Osteocyte (in vitro differentiated cells): ENCODE measurements around the gene SLC6A6. TPM values are rescaled to one million over a fixed set of nuclear protein-coding genes. Genes with fewer than 3 reads are reported as not detected.

Source experiments
- DNase-seq: peaks from one replicate; pipeline ENCODE4 v3.0.0; 2021; ENCODE audit warnings: mixed read lengths; ENCODE audit not compliant: unreplicated experiment; ENCODE audit errors: extremely low spot score
- H3K27ac Mint-ChIP-seq: one replicate; pipeline ENCODE4 v1.8.0; 2021; ENCODE audit warnings: mild to moderate bottlenecking, mixed read lengths; ENCODE audit not compliant: unreplicated experiment
- H3K27me3 Mint-ChIP-seq: one replicate; pipeline ENCODE4 v1.8.0; 2021; ENCODE audit warnings: mixed read lengths; ENCODE audit not compliant: unreplicated experiment
- H3K36me3 Mint-ChIP-seq: one replicate; pipeline ENCODE4 v1.8.0; 2021; ENCODE audit warnings: mixed read lengths; ENCODE audit not compliant: unreplicated experiment
- H3K4me1 Mint-ChIP-seq: one replicate; pipeline ENCODE4 v1.8.0; 2021; ENCODE audit warnings: mixed read lengths; ENCODE audit not compliant: unreplicated experiment
- H3K4me3 Mint-ChIP-seq: one replicate; pipeline ENCODE4 v1.8.0; 2021; ENCODE audit warnings: mild to moderate bottlenecking, moderate library complexity, mixed read lengths; ENCODE audit not compliant: unreplicated experiment
- H3K9me3 Mint-ChIP-seq: one replicate; pipeline ENCODE4 v1.8.0; 2021; ENCODE audit warnings: mixed read lengths; ENCODE audit not compliant: unreplicated experiment
- total RNA-seq: library from RNA; stranded (reverse); gene quantifications from 2 replicates; pipeline ENCODE4 v1.2.1, GENCODE V29; 2021
- TF ChIP-seq, protein P1 (sequence below): fragments of 200-600 bp; sonication (generic); IDR thresholded peaks from 2 replicates; pipeline ENCODE4 v1.5.0; 2021; ENCODE audit warnings: antibody characterized with exemption, mild to moderate bottlenecking, moderate library complexity

SLC6A6 gene
- total RNA-seq, 1 donor from 2014 or later, result 41.9 TPM

DNA sequence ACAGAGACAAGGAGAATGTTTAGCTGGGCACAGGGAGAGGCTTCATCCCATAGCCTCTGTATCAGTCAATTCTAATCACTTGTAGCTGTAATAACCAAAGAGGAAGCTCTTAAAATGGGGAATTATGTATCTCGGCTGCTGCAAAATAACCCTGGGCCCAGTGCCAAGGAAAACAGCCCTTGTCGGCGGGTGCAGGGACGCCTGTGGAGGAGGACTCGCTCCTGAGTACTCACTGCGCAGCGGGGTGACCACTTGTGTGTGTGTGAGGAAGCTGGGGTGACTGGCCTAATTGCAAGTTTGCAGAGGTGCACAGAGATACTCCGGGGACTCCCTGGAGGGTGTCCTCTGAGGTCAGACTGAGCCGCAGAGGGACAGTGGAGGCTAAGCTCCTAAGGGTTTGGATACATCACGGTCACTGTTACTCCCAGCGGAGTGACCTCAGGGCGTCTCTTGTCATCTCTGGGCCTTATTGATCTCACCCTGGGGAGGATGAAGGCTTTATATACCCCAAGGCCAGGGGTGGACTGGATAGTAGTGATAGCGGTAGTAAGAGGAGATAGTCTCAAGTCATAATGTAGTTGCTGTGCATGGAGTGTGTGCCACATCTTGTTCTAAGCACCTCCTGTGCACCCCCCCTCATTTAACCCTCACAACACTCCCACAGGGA, 37.2 kb downstream of the SLC6A6 start:
- H3K27me3 Mint-ChIP-seq, result no peaks in the 10 kb centered on the region
- no peak overlapping the region for H3K4me3 Mint-ChIP-seq
- peak; percentile 92 for DNase-seq
- TF ChIP-seq, protein P1, sequence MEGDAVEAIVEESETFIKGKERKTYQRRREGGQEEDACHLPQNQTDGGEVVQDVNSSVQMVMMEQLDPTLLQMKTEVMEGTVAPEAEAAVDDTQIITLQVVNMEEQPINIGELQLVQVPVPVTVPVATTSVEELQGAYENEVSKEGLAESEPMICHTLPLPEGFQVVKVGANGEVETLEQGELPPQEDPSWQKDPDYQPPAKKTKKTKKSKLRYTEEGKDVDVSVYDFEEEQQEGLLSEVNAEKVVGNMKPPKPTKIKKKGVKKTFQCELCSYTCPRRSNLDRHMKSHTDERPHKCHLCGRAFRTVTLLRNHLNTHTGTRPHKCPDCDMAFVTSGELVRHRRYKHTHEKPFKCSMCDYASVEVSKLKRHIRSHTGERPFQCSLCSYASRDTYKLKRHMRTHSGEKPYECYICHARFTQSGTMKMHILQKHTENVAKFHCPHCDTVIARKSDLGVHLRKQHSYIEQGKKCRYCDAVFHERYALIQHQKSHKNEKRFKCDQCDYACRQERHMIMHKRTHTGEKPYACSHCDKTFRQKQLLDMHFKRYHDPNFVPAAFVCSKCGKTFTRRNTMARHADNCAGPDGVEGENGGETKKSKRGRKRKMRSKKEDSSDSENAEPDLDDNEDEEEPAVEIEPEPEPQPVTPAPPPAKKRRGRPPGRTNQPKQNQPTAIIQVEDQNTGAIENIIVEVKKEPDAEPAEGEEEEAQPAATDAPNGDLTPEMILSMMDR, result no peak
- H3K27ac Mint-ChIP-seq, result peak overlapping the region; percentile 45
- H3K4me1 Mint-ChIP-seq, result peaks cover 28% of the 10 kb centered on the region
- no peaks in the 10 kb centered on the region for H3K9me3 Mint-ChIP-seq
- H3K36me3 Mint-ChIP-seq, result peaks cover 7% of the 10 kb centered on the region

DNA sequence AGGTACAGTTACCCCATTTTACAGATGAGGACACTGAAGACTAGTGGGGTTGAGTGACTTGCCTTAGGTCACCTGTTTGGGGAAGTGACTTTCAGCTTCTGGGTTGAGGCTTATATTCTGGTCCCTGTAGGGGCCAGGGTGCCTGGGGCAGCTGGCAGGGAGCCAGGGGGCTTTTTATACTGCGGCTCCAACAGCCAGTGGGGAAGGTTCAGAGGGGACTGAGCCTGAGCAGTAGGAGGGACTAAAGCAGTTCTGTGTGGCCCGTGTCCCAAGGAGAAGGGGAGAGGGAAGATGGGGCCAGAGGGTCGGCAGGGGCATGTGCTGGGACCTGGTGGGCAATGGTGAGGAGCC, 37.7 kb downstream of the SLC6A6 start:
- no peaks in the 10 kb centered on the region for H3K27me3 Mint-ChIP-seq
- no peak for DNase-seq
- H3K27ac Mint-ChIP-seq, result no peak overlapping the region
- no peaks in the 10 kb centered on the region for H3K9me3 Mint-ChIP-seq
- TF ChIP-seq, protein P1, result no peak
- H3K4me3 Mint-ChIP-seq, result no peak overlapping the region
- H3K36me3 Mint-ChIP-seq, result peaks cover 7% of the 10 kb centered on the region
- peaks cover 28% of the 10 kb centered on the region for H3K4me1 Mint-ChIP-seq

DNA sequence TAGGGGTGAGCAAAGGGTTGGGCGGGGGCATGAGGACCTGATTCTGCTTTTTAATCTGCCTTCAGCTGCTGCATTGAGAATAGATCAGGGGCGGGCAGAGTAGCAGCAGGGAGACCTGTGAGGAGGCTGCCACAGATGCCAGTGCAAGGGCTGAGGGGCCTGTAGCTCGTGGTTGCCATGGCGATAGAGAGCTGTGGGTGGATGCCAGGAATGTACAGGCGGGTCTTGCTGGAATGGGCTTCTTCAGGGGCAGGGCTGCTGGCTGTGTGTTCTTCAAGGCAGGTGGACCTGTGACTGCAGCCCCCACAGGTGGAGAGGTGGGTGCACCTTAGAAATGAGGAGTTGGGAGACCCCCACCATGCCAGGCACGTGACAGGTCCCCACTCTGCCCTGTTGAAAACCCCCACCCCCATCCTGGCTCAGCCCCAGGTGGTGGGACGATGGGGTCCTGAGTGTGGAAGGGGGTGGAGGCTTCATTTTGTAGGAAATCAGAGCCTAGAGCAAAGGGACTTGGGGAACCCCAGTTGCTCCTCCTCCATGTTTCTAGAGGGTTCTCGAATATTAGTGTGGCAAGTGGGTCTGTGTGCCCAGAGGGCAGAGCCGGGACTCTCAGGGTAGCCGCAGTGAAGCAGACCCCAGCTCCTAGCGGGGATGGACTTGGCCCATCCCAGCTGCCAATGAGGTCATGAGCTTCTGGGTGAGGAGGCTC, 38.3 kb downstream of the SLC6A6 start:
- peaks cover 28% of the 10 kb centered on the region for H3K4me1 Mint-ChIP-seq
- H3K27me3 Mint-ChIP-seq, result no peaks in the 10 kb centered on the region
- H3K36me3 Mint-ChIP-seq, result peaks cover 7% of the 10 kb centered on the region
- TF ChIP-seq, protein P1, result no peak
- no peaks in the 10 kb centered on the region for H3K9me3 Mint-ChIP-seq
- H3K4me3 Mint-ChIP-seq, result no peak overlapping the region
- H3K27ac Mint-ChIP-seq, result no peak overlapping the region
- no peak for DNase-seq

DNA sequence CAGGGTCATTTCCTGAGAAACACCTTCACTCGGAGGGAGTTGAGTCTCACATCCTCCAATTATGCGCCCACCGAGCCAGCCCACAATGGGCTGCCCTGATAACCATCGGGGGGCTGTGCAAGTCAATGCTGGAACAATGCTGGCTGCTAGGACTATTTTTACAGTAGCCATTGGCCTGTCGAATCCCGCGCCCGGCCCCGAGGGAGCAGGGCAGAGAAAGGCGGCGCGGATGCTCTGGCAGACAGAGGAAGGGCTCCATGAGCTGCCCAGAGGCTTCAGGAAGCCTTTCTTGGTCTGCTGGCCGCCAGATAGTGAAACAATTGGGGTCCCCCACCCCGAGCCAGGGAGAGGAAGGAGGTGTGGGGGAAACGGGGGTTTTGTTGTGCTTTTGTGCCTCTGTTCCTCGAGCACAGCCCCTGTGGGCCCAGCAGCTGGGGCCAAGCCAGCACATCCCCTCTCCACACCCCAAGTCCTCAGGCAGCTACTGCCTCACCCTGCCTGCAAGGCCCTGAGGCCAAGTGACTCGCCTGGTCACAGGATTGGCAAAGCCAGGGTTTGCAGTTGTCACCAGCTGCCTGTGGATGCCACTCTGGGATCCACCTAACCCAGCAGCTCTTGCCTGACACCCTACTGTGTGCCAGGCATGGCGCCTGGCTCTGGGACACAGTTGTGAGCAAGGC, 39.0 kb downstream of the SLC6A6 start:
- Mint-ChIP-seq H3K4me1 (peaks cover 28% of the 10 kb centered on the region), H3K36me3 (peaks cover 11% of the 10 kb centered on the region), H3K27ac (no peak overlapping the region)

More for the DNA sequence above, 39.0 kb downstream of the SLC6A6 start:
- no peak for DNase-seq
- H3K9me3 Mint-ChIP-seq, result no peaks in the 10 kb centered on the region
- no peak overlapping the region for H3K4me3 Mint-ChIP-seq
- TF ChIP-seq, protein P1, result no peak
- no peaks in the 10 kb centered on the region for H3K27me3 Mint-ChIP-seq
